IMR-90 (cell line): ENCODE results near the gene NES. TPM values are rescaled to one million over a fixed set of nuclear protein-coding genes. Genes with fewer than 3 reads are reported as not detected.
A peak's percentile ranks its signal among the peaks of the same experiment; 100 is the strongest.

Experiments
- ATAC-seq: fragments of 200-7000 bp; cut with Tn5 transposase; 2 replicates; pipeline ENCODE4 v1.9.1; 2020; ENCODE audit warnings: low read depth, mild to moderate bottlenecking, moderate library complexity
- BruUV-seq: library from RNA; stranded (reverse); fragments of 400-500 nt; replicated peaks from 2 replicates; lab custom pipeline; 2021; lab: Mats Ljungman, UMichigan
- CTCF ChIA-PET: fragments of 300-600 bp; formaldehyde crosslinking; extraction: SDS; loops from one replicate; lab custom pipeline; 2021; ENCODE audit warnings: antibody characterized with exemption; lab: Yijun Ruan, JAX
- POLR2A ChIA-PET: fragments of 300-600 bp; sonication (Branson Sonifier 250); formaldehyde crosslinking; loops from one replicate; lab custom pipeline; 2022; ENCODE audit warnings: antibody characterized with exemption; ENCODE audit not compliant: unreplicated experiment; lab: Charles Lee
- DNase-seq: peaks from one replicate; pipeline ENCODE4 v3.0.0; 2013
- H2AFZ ChIP-seq: replicated peaks from 2 replicates; pipeline ENCODE3; 2013; ENCODE audit warnings: low read length, mild to moderate bottlenecking; ENCODE audit not compliant: poor library complexity
- H2AK5ac ChIP-seq: 2 replicates; pipeline ENCODE4 v1.6.1; 2013; ENCODE audit warnings: low read depth, low read length, inconsistent platforms
- H2AK9ac ChIP-seq: replicated peaks from 2 replicates; pipeline ENCODE3; 2013; ENCODE audit warnings: mild to moderate bottlenecking, low read depth, low read length, moderate library complexity; ENCODE audit not compliant: poor library complexity
- H2BK120ac ChIP-seq: 2 replicates; pipeline ENCODE4 v1.6.1; 2013; ENCODE audit warnings: low read depth, low read length, inconsistent platforms
- H2BK15ac ChIP-seq: 3 replicates; pipeline ENCODE4 v1.6.1; 2013; ENCODE audit warnings: low read depth, low read length, inconsistent platforms
- H2BK20ac ChIP-seq: 2 replicates; pipeline ENCODE4 v1.6.1; 2013; ENCODE audit warnings: low read depth, mild to moderate bottlenecking, inconsistent platforms, low read length, moderate library complexity
- H2BK5ac ChIP-seq: 2 replicates; pipeline ENCODE4 v1.6.1; 2013; ENCODE audit warnings: mild to moderate bottlenecking, low read depth, low read length, inconsistent platforms; ENCODE audit not compliant: poor library complexity, severe bottlenecking
- H3K14ac ChIP-seq: replicated peaks from 2 replicates; pipeline ENCODE4 v1.6.1; 2013; ENCODE audit warnings: low read depth, low read length, inconsistent platforms
- H3K18ac ChIP-seq: 2 replicates; pipeline ENCODE4 v1.6.1; 2013; ENCODE audit warnings: low read depth, low read length, control low read depth
- H3K23ac ChIP-seq: 2 replicates; pipeline ENCODE4 v1.6.1; 2013; ENCODE audit warnings: low read depth, low read length, inconsistent platforms
- H3K27ac ChIP-seq: 2 replicates; pipeline ENCODE4 v1.5.1; 2013; ENCODE audit warnings: mild to moderate bottlenecking, control low read depth, low read length; ENCODE audit not compliant: insufficient read depth
- H3K27me3 ChIP-seq: 2 replicates; pipeline ENCODE4 v1.6.1; 2013; ENCODE audit warnings: low read length; ENCODE audit not compliant: control insufficient read depth, insufficient read depth
- H3K36me3 ChIP-seq: 2 replicates; pipeline ENCODE4 v1.6.1; 2013; ENCODE audit warnings: low read length, mixed read lengths; ENCODE audit not compliant: control insufficient read depth, insufficient read depth
- H3K4ac ChIP-seq: 2 replicates; pipeline ENCODE4 v1.6.1; 2013; ENCODE audit warnings: low read depth, low read length, inconsistent platforms
- H3K4me1 ChIP-seq: 2 replicates; pipeline ENCODE4 v1.6.1; 2013; ENCODE audit warnings: low read length, mixed read lengths; ENCODE audit not compliant: control insufficient read depth, insufficient read depth
- H3K4me2 ChIP-seq: 2 replicates; pipeline ENCODE4 v1.6.1; 2013; ENCODE audit warnings: low read depth, mild to moderate bottlenecking, control low read depth, low read length, moderate library complexity
- H3K4me3 ChIP-seq: 2 replicates; pipeline ENCODE4 v1.5.1; 2013; ENCODE audit warnings: low read depth, mild to moderate bottlenecking, control low read depth, low read length, moderate library complexity; ENCODE audit not compliant: insufficient read depth
- H3K56ac ChIP-seq: 2 replicates; pipeline ENCODE4 v1.6.1; 2013; ENCODE audit warnings: low read length, inconsistent platforms; ENCODE audit not compliant: insufficient read depth; ENCODE audit errors: extremely low read depth
- H3K79me1 ChIP-seq, 2 experiments: 2 replicates each; pipeline ENCODE4 v1.6.1; 2013; ENCODE audit warnings: low read length in 2 of 2, inconsistent platforms in 1 of 2, low read depth in 1 of 2
- H3K9ac ChIP-seq: 2 replicates; pipeline ENCODE4 v1.6.1; 2013; ENCODE audit warnings: low read depth, low read length, control low read depth
- H3K9me1 ChIP-seq: 2 replicates; pipeline ENCODE4 v1.6.1; 2013; ENCODE audit warnings: low read length, inconsistent platforms; ENCODE audit not compliant: insufficient read depth
- H3K9me3 ChIP-seq: 2 replicates; pipeline ENCODE4 v1.6.1; 2013; ENCODE audit warnings: low read length; ENCODE audit not compliant: control insufficient read depth, insufficient read depth
- H4K20me1 ChIP-seq: 2 replicates; pipeline ENCODE4 v1.6.1; 2013; ENCODE audit warnings: low read length, inconsistent platforms; ENCODE audit not compliant: insufficient read depth
- H4K5ac ChIP-seq: 2 replicates; pipeline ENCODE4 v1.6.1; 2013; ENCODE audit warnings: mild to moderate bottlenecking, low read depth, low read length, control low read depth
- H4K8ac ChIP-seq, 2 experiments: 2 replicates each; pipeline ENCODE4 v1.6.1; 2013; ENCODE audit warnings: low read depth in 2 of 2, low read length in 2 of 2, control low read depth in 1 of 2, inconsistent platforms in 1 of 2
- H4K91ac ChIP-seq: 2 replicates; pipeline ENCODE4 v1.6.1; 2013; ENCODE audit warnings: low read depth, low read length, inconsistent platforms; ENCODE audit not compliant: insufficient read depth
- MAZ ChIP-seq: IDR thresholded peaks from 2 replicates; pipeline ENCODE4 v1.6.1; 2012; ENCODE audit warnings: low read depth, mild to moderate bottlenecking, low read length, improper control_type of control experiment, moderate library complexity, borderline replicate concordance
- RFX5 ChIP-seq: IDR thresholded peaks from 2 replicates; pipeline ENCODE4 v1.8.0; 2012; ENCODE audit warnings: low read depth, mild to moderate bottlenecking, low read length, moderate library complexity
- WGBS, 2 experiments: methylation state at CpG; one replicate each; pipeline versions ENCODE4 v1.1.5 to v1.1.7; 2013; ENCODE audit warnings: missing lambda C conversion rate in 2 of 2; ENCODE audit not compliant: insufficient read length in 1 of 2; ENCODE audit errors: extremely low coverage in 2 of 2; 5-methylcytosine and 5-hydroxymethylcytosine counted together
- dilution Hi-C: fragments of 300-500 bp; cut with HindIII; formaldehyde crosslinking; loops from one replicate; pipeline ENCODE4 v1.14.3; 2018; ENCODE audit warnings: low sequenced_read_pairs; ENCODE audit not compliant: unreplicated experiment
- in situ Hi-C: fragments of 300-500 bp; cut with MboI; formaldehyde crosslinking; loops from 3 replicates; pipeline ENCODE4 v1.14.3; 2019; ENCODE audit warnings: low sequenced_read_pairs, inconsistent platforms, mixed read lengths
- intact Hi-C: fragments of 100-400 bp; cut with micrococcal nuclease; formaldehyde crosslinking; loops from 2 replicates; pipeline ENCODE4 v1.10.0; 2022
- polyA plus RNA-seq, 3 experiments: library from polyadenylated mRNA; depleted of rRNA; stranded (reverse); fragments of >200 nt; gene quantifications; 2 replicates each; pipeline ENCODE4 v1.2.3, GENCODE V29; 2012; ENCODE audit warnings: low replicate concordance in 1 of 3
- total RNA-seq: library from RNA; depleted of rRNA; stranded (reverse); fragments of >200 nt; gene quantifications from 2 replicates; pipeline ENCODE4 v1.2.3, GENCODE V29; 2012

The NES gene
- total and polyA plus RNA-seq, 2 of the 4 experiments (the other 2 are of a cell fraction) = 25.3 to 40.1 TPM

DNA sequence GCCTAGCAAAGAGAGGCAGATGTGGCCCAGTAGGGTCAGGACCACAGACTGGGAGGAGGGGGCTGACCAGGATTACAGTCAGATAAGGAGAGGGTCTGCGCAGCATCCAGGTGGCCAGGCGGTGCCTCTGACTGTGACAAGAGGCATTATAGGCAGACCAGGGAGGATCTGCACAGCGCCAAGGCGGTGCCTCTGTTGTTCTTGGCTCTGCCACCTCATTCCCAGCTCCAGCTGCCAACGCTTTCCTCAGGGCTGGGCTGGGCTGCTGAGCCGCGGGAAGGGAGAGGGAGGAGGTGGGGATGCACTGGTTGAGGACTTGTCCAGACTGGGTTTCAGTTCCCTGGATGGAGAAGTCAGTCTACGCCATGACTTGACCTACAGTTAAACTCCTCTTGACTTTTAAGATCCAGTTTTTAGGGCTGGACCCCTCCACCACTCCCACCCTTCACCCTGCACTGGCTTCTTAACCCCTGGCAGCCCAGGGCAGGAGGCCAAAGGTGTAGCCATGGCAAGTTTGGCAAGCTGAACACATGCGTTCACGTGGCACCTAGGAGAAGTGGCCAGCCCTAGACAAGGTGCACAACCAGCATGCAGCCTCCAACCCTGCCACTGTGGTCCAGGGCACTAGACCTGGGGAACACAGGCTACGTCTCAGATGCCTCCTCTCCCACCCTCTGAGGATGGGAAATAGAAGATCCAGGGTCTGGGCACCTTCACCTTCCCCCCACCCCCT, 32.7 kb upstream of the NES start:
- H3K36me3 ChIP-seq = no peaks in the 10 kb centered on the region
- peaks cover 3% of the 10 kb centered on the region; the same call in 1 of the 2 replicates for H3K9me1 ChIP-seq
- H3K9me3 ChIP-seq = no peaks in the 10 kb centered on the region
- no peak overlapping the region for H2BK5ac ChIP-seq
- H3K4ac ChIP-seq = peak overlapping the region; percentile 33; the same call in 1 of the 2 replicates
- H3K79me1 ChIP-seq = 0 out of 4 replicates have a peak, but pooled peaks cover 0 to 3% of the 10 kb centered on the region in 2 experiments
- peak; percentile 68 for ATAC-seq
- DNase-seq = peak; percentile 62
- dilution Hi-C loops (no loop called here), intact Hi-C loops (loop anchor here (2.0 kb wide), 1 partner anchor 15 kb away; no protein-coding TSS in a partner anchor), in situ Hi-C loops (no loop called here)
- peak overlapping the region; percentile 55 for H2BK120ac ChIP-seq
- H3K23ac ChIP-seq = no peak overlapping the region
- WGBS, 2 experiments = 35% methylated on average over 5 of the region's 11 CpGs; no CpG with 5 or more reads in 1 of the 2 experiments
- no peak overlapping the region for H3K56ac ChIP-seq
- H2BK15ac ChIP-seq = 0 out of 3 replicates have a peak overlapping the region, but pooled peaks have one; percentile 36
- peak overlapping the region; percentile 60 for H2AFZ ChIP-seq
- POLR2A ChIA-PET = interaction anchor here (0.5 kb wide), 1 partner anchor 33 kb away, joined by 5 read pairs; the partner anchor contains the start of gene NES
- H4K91ac ChIP-seq = peak overlapping the region; percentile 40
- H2AK9ac ChIP-seq = peak overlapping the region; percentile 47
- H4K20me1 ChIP-seq = no peaks in the 10 kb centered on the region
- H2BK20ac ChIP-seq = peak overlapping the region; percentile 17; the same call in 1 of the 2 replicates
- peaks cover 2% of the 10 kb centered on the region; the same call in 1 of the 2 replicates for H3K27me3 ChIP-seq
- H3K4me3 ChIP-seq = no peak overlapping the region
- peaks cover 45% of the 10 kb centered on the region for H3K4me1 ChIP-seq
- H3K27ac ChIP-seq = 0 out of 2 replicates have a peak overlapping the region, but pooled peaks have one; percentile 8
- H2AK5ac ChIP-seq = peak overlapping the region; percentile 50; the same call in 1 of the 2 replicates
- CTCF ChIA-PET = interaction anchor here (0.6 to 2.2 kb wide), 3 partner anchors 16 to 278 kb away, joined by 4 to 8 read pairs (median 6); no protein-coding TSS in a partner anchor
- H3K4me2 ChIP-seq = no peak overlapping the region
- no peak overlapping the region; the same call in 1 of the 2 replicates for H3K14ac ChIP-seq
- H3K9ac ChIP-seq = no peak overlapping the region
- TF ChIP-seq MAZ (peak; percentile 28; the same call in 1 of the 2 replicates), RFX5 (no peak)
- BruUV-seq = no TSS peak
- 0 out of 4 replicates have a peak overlapping the region, but pooled peaks of 1 of the 2 experiments have one; percentile 4 for H4K8ac ChIP-seq
- no peak overlapping the region for H4K5ac ChIP-seq
- no peak overlapping the region for H3K18ac ChIP-seq
